ENCODE data around the gene ATP2B2.

GRCh38 chr3:10514407-10515069 lies 9.2 kb upstream of the ATP2B2 start:
- no peak for TF ChIP-seq CTCF (IDR thresholded peaks at IDR 0.05; ENCODE audit: poor library complexity)
- no peak for TF ChIP-seq EZH2 (IDR thresholded peaks at IDR 0.05; ENCODE audit: borderline replicate concordance)
- no peak for TF ChIP-seq EZH2phosphoT487 (IDR thresholded peaks at IDR 0.05; ENCODE audit: low read depth, severe bottlenecking, unreplicated experiment)
